ENCODE data around the gene PPM1G. TPM values are rescaled to one million over a fixed set of nuclear protein-coding genes. Genes with fewer than 3 reads are reported as not detected.

PPM1G gene
- total RNA-seq, 4 donors from 2014 or later, result 28.2 to 51.1 (median 41.4) TPM

DNA sequence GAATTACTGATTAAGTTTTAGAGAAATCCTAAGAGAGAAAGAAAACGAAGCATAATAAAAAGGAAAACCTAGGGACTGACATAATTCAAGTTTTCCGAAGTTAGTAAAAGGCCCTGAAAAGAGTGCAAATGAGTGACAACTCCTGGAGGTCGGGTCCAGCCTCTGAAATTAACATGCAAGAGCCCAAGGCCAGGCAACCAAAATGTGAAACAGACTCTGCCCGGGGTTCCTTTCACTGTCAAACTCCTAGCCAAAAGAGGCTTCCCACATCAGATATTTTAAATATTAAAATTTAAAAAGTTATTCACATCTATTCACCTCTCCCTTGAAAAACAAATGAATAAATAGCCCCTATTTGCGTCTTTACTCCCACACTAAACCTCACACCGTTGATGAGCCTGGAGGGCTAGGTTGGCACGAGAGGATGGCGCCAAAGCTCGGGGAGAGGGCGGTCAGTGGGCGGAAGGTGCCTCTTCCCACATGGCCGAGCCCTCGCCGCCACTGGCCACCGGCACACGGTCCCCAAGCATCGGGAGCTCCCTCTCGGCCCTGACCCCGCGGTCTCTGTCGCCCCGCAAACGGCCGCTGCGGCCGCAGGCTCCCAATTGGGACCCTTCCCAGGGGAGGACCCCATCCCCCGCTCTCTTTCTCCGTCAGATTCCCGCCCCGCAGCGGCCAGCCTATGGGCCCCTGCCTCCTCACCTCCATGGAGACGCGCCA lies 630 bp downstream of the PPM1G start:
- TF ChIP-seq, protein P1, sequence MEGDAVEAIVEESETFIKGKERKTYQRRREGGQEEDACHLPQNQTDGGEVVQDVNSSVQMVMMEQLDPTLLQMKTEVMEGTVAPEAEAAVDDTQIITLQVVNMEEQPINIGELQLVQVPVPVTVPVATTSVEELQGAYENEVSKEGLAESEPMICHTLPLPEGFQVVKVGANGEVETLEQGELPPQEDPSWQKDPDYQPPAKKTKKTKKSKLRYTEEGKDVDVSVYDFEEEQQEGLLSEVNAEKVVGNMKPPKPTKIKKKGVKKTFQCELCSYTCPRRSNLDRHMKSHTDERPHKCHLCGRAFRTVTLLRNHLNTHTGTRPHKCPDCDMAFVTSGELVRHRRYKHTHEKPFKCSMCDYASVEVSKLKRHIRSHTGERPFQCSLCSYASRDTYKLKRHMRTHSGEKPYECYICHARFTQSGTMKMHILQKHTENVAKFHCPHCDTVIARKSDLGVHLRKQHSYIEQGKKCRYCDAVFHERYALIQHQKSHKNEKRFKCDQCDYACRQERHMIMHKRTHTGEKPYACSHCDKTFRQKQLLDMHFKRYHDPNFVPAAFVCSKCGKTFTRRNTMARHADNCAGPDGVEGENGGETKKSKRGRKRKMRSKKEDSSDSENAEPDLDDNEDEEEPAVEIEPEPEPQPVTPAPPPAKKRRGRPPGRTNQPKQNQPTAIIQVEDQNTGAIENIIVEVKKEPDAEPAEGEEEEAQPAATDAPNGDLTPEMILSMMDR (IDR thresholded peaks at IDR 0.05; ENCODE audit: low read depth), result no peak

DNA sequence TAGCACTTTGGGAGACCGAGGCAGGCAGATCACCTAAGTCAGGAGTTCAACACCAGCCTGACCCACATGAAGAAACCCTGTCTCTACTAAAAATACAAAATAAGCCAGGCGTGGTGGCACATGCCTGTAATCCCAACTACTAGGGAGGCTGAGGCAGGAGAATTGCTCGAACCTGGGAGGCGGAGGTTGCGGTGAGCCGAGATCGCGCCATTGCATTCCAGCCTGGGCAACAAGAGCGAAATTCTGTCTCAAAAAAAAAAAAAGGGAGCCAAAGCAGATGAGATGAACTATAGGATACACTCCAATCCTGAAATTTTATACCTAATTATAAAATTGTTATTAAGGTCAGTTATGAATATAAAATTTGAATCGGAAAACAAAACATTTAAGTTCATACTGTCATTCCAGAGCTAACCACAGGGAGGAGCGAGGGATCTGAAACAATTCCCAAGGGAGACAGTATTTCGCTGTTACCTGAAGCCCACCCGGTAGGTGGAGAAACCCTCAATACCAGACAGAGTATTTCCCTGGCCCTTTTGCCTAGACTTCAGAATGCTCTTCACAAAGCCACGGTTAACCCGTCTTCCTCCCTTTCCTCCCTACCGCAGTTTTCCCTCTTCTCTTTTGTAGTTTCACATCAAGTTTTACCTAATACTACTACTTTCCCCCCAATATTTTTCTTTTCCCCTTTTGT lies 1.4 kb downstream of the PPM1G start:
- TF ChIP-seq, protein P1 (IDR thresholded peaks at IDR 0.05; ENCODE audit: low read depth), result no peak

DNA sequence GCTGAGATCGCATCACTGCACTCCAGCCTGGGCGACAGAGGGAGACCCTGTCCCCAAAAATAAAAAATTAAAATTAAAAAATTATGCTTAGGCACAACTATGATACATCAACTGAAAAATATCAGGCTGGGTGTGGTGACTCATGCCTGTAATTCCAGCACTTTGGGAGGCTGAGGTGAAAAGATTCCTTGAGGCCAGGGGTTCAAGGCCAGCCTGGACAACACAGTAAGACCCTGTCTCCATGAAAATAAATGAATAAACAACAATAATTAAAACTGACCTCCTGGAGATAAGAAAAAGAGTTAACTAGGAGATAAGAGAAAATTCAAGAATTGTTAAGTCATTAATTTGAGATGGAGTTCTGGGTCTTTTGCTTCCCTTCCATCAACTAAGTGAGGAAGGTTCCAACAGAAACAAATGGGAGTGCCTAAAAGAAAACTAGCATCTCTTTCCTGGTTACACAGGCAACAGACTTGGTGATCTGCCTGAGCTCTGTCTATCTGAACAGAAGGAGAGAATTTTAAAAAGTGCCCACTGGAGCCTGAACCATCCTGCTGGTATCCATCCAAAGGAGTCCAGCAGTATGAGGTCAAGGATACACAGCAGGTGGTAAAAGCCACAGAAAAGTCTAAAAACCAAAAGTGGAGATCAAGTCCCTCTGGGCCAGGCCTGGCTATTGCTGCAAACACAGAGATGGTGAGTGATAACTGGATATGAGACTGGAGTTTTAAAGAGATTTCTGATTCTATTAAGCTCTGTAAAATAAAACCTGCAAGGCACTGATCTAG lies 8.8 kb downstream of the PPM1G start:
- TF ChIP-seq, protein P1 (IDR thresholded peaks at IDR 0.05; ENCODE audit: low read depth), result no peak

DNA sequence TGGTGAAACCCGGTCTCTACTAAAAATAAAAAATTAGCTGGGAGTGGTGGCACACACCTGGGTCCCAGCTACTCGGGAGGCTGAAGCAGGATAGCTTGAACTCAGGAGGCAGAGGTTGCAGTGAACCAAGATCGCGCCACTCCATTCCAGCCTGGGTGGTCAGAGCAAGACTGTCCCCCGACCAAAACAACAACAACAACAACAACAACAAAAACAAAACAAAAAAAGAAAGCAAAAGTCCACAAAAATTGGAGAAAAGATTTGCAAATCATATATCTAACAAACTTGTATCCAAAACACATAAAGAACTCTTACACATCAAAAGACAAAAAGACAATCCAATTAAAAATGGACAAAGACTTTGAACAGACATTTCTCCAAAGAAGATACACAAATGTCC lies 10.4 kb downstream of the PPM1G start:
- TF ChIP-seq, protein P1 (IDR thresholded peaks at IDR 0.05; ENCODE audit: low read depth), result no peak

DNA sequence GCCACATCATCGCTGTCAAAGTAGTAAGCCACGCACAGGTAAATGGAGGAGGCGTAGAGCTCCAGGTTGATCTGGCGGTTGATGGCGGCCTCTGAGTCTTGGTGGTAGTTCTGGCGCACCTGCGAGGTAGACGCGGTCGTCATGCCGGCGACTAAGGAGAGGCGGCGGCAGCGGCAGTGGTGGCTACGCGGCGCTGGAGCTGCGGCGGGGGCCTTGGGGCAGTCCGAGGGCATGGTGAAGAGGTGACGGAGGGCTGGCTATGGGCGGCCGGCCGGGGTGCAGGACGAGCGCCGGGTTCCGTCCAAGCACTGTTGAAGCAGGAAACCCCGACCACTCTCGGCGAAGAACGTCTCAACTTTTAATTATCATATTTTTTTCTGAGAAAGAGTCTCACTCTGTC lies 16.2 kb downstream of the PPM1G start:
- TF ChIP-seq, protein P1 (IDR thresholded peaks at IDR 0.05; ENCODE audit: low read depth), result no peak

DNA sequence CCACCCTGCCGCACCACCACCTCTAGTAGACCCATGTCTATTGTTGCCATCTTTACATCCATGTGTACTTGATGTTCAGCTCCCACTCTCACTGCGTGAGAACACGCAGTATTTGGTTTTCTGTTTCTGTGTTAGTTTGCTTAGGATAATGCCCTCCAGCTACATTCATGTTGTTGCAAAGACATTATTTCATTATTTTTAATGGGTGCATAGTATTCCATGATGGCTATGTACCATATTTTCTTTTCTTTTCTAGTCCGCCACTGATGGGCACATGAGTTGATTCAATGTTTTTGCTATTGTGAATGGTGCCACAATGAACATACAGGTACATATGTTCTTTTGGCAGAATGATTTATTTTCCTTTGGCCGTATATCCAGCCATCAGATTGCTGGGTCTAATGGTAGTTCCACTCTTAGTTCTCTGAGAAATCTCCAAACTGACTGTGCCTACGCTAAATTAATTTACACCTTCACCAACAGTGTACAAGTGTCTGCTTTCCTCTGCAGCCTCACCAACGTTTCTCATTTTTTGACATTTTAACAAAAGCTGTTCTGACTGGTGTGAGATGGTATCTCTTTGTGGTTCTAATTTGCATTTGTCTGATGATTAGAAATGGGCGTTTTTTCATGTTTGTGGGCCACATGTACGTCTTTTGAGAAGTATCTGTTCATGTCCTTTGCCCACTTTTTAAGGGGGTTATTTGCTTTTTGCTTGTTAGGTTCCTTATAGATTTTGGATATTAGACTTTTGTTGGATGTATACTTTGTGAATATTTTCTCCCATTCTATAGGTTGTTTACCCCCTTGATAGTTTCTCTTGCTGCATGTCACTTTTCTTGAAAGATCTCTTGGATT lies 18.3 kb downstream of the PPM1G start:
- TF ChIP-seq, protein P1 (IDR thresholded peaks at IDR 0.05; ENCODE audit: low read depth), result no peak

Measured in subcutaneous adipose tissue (tissue), 4 donors.